Kidney epithelial cell (primary cell): Measurements from ENCODE around the gene CDK12. TPM values are rescaled to one million over a fixed set of nuclear protein-coding genes. Genes with fewer than 3 reads are reported as not detected.

Experiments
- DNase-seq: peaks from one replicate; pipeline ENCODE4 v3.0.0-alpha.2; 2010; ENCODE audit warnings: low read depth
- H3K27me3 ChIP-seq: 2 replicates; pipeline ENCODE4 v1.6.0; 2011; ENCODE audit warnings: low read length; ENCODE audit not compliant: control insufficient read depth, insufficient read depth
- H3K36me3 ChIP-seq: 2 replicates; pipeline ENCODE4 v1.5.1; 2011; ENCODE audit warnings: low read length; ENCODE audit not compliant: control insufficient read depth, insufficient read depth
- H3K4me3 ChIP-seq: 2 replicates; pipeline ENCODE4 v1.5.1; 2011; ENCODE audit warnings: low read depth, mild to moderate bottlenecking, control low read depth, low read length
- CTCF ChIP-seq: IDR thresholded peaks from 2 replicates; pipeline ENCODE4 v1.5.1; 2011; ENCODE audit warnings: mild to moderate bottlenecking, moderate library complexity, low read length, control low read depth, inconsistent platforms; ENCODE audit not compliant: insufficient read depth, poor library complexity, severe bottlenecking
- total RNA-seq: library from RNA; depleted of rRNA; stranded (reverse); fragments of >200 nt; gene quantifications from 2 replicates; pipeline ENCODE4 v1.2.3, GENCODE V29; 2015

Gene CDK12
- total RNA-seq, 1 donor from 2014 or later: 34.2 TPM

- TF ChIP-seq CTCF: no peak
- DNase-seq: no peak
- Histone ChIP-seq H3K27me3 (no peaks in the 10 kb centered on the region), H3K36me3 (peaks cover 1% of the 10 kb centered on the region), H3K4me3 (no peak overlapping the region)
Observed at GRCh38 chr17:39556423-39556822, 95.1 kb downstream of the CDK12 start.

- no peak overlapping the region for H3K4me3 ChIP-seq
- no peak for DNase-seq
- H3K36me3 ChIP-seq: peaks cover 2% of the 10 kb centered on the region
- no peaks in the 10 kb centered on the region for H3K27me3 ChIP-seq
- no peak for TF ChIP-seq CTCF
Observed at GRCh38 chr17:39562395-39562794, 101.1 kb downstream of the CDK12 start.

GRCh38 chr17:39562976-39563375 lies 101.7 kb downstream of the CDK12 start:
- no peak for TF ChIP-seq CTCF
- no peaks in the 10 kb centered on the region for H3K27me3 ChIP-seq
- no peak overlapping the region for H3K4me3 ChIP-seq
- H3K36me3 ChIP-seq: peaks cover 2% of the 10 kb centered on the region
- no peak for DNase-seq

GRCh38 chr17:39563476-39563875 lies 102.2 kb downstream of the CDK12 start:
- DNase-seq: no peak
- no peaks in the 10 kb centered on the region for H3K27me3 ChIP-seq
- H3K4me3 ChIP-seq: no peak overlapping the region
- peaks cover 2% of the 10 kb centered on the region for H3K36me3 ChIP-seq
- no peak for TF ChIP-seq CTCF

GRCh38 chr17:39564211-39564848 lies 103.0 kb downstream of the CDK12 start:
- Histone ChIP-seq H3K27me3 (no peaks in the 10 kb centered on the region), H3K4me3 (no peak overlapping the region), H3K36me3 (peaks cover 2% of the 10 kb centered on the region)
- TF ChIP-seq CTCF: no peak
- DNase-seq: no peak
